Skin epidermis (tissue), 12 donors: Measurements from ENCODE around the gene IL12B.

Experiments
- H3K27ac ChIP-seq, 21 experiments: fragments of 200-600 bp; sonication (generic) in 11 of 21; one replicate each; pipeline ENCODE4 v1.5.0; 2020; ENCODE audit warnings: mild to moderate bottlenecking in 3 of 21, inconsistent platforms in 2 of 21, moderate library complexity in 2 of 21
- H3K4me3 ChIP-seq, 7 experiments: fragments of 200-600 bp; sonication (generic) in 2 of 7; one replicate each; pipeline ENCODE4 v1.5.0; 2020; ENCODE audit warnings: inconsistent platforms in 2 of 7, mild to moderate bottlenecking in 2 of 7, moderate library complexity in 1 of 7

The IL12B gene

DNA sequence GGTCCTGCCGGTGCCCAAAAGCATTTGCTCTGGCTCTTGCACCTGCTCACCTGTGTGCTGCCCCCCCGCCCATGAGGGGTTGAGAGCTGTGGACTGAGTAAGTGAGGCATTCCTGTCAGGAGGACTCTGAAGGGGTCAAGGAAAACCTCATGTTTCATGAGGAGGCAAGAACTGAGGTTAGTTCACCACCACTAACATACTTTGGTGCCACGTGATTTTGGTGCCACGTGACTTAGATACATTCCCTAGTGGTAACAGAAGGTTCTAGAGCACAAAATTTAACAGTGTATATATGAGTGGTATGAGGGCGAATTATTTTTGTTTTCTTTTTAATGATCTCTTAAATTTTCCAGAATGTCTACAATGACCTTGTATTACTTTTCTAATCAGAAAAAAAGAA lies 6.3 kb upstream of the IL12B start:
- Histone ChIP-seq H3K27ac (no peak overlapping the region), H3K4me3 (no peak overlapping the region)

DNA sequence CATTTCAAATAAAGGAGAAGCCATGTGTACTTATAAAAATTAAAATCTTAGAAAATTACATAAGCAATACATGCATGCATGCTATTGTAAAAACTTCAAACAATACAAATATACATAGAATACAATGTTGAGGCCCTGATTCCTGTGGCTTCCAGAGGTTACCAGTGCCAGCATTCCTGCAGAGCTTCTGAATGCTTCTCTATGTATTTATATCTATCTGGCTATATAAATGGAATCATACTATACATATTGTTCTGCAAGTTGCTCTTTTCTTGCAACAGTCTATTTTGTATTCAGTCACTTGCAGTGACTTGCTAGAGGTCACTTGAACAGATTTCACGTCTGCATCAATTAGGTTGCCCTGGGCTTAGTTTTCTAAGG lies 3.2 kb upstream of the IL12B start:
- no peak overlapping the region for H3K27ac ChIP-seq
- no peak overlapping the region for H3K4me3 ChIP-seq

DNA sequence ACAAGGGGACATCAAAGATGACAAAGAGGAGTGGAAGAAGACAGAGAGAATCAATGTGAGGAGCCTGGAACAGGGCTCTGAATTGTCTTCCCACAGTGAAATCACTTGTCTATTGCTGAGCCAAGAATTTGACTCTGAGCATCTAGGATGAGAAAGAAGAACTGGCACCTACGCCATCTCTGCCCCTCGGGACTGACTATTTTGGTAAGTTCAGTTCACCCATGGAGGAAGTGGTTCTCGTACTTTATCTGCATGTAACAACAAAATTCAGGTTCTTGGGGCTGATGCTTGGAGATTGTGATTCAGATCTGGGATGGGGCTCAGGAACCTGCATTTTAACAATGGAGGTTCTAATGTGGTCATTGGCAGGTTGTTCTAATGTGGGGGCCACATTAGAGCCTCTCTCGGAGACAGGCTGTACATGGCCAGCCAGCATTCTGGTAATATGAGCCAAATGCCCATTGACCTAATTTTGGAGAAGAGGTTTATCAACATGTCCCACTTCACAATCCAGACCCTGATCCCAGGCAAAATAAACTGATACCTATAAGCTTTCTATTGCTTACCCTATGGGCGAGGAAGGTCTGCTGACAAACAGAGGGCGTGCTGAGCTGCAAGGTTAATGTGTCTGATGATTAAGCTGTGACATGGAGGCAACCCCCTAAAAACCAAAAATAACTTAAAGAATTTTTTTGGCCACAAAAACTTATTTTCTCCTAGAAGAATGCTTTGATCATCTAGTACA lies 2.7 kb upstream of the IL12B start:
- H3K4me3 ChIP-seq: no peak overlapping the region
- no peak overlapping the region for H3K27ac ChIP-seq

- H3K4me3 ChIP-seq: peak overlapping the region; percentile 24 to 42 (median 29)
- peak overlapping the region in 11 of 21 experiments; percentile 11 to 68 (median 37) for H3K27ac ChIP-seq
Measured at GRCh38 chr5:159331093-159331973, 1.0 kb upstream of the IL12B start.

- Histone ChIP-seq H3K4me3 (no peak overlapping the region), H3K27ac (peak overlapping the region in 1 of 21 experiments; percentile 2)
Measured at GRCh38 chr5:159324986-159325385, 5.3 kb downstream of the IL12B start.

- no peak overlapping the region for H3K27ac ChIP-seq
- H3K4me3 ChIP-seq: no peak overlapping the region
Measured at GRCh38 chr5:159324102-159324755, 6.1 kb downstream of the IL12B start.

GRCh38 chr5:159322180-159322579 lies 8.1 kb downstream of the IL12B start:
- Histone ChIP-seq H3K4me3 (no peak overlapping the region), H3K27ac (no peak overlapping the region)

- H3K4me3 ChIP-seq: no peak overlapping the region
- no peak overlapping the region for H3K27ac ChIP-seq
Measured at GRCh38 chr5:159319832-159320231, 10.5 kb downstream of the IL12B start.

- Histone ChIP-seq H3K27ac (no peak overlapping the region), H3K4me3 (no peak overlapping the region)
Measured at GRCh38 chr5:159319363-159319762, 10.9 kb downstream of the IL12B start.

DNA sequence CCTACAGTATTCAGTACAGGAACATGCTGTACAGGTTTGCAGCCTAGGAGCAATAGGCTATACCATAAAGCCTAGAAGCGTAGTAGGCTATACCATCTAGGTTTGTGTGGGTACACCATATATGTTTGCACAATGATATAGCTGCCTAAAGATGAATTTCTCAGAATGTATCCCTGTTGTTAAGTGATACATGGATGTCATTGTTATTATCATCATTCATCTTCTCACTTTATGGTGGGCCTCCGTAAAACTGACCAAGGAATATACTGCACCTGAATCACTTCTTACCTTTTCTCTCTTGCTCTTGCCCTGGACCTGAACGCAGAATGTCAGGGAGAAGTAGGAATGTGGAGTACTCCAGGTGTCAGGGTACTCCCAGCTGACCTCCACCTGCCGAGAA lies 11.8 kb downstream of the IL12B start:
- Histone ChIP-seq H3K27ac (no peak overlapping the region), H3K4me3 (no peak overlapping the region)

GRCh38 chr5:159317849-159318248 lies 12.4 kb downstream of the IL12B start:
- Histone ChIP-seq H3K27ac (no peak overlapping the region), H3K4me3 (no peak overlapping the region)

DNA sequence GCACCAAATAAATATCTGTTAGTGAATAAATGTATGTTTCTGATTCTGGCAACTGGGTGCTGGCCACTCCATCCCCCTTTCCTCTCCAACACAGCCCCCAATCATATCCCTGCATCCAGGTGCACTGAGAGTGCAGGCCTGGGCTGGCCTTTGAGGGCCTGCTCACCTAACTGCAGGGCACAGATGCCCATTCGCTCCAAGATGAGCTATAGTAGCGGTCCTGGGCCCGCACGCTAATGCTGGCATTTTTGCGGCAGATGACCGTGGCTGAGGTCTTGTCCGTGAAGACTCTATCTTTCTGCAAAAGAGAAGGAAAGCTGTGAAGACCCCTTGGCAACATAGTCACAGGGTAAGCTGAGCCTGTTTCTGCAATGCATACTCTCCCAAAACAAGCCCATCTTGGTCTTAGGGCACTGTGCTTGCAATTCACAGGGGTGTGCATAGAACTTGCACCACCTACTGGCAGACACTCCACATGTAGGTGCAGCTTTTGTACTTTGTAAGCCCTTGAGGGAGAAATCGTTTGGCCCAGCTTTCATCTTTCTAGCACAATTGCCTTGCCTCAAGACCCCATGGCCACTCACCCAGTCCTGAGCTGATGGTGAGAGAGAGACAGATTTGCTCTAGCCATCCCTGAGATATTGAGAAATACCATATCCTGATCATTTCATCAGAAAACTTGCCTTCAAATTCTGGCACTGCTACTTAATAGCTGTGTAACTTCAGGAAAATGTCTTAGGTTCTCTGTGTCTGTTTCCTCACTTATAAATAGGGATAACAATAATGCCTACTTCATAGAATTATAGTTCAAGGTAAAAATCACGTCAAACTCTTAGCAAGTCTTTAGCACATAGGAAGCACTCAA lies 13.5 kb downstream of the IL12B start:
- no peak overlapping the region for H3K4me3 ChIP-seq
- no peak overlapping the region for H3K27ac ChIP-seq

DNA sequence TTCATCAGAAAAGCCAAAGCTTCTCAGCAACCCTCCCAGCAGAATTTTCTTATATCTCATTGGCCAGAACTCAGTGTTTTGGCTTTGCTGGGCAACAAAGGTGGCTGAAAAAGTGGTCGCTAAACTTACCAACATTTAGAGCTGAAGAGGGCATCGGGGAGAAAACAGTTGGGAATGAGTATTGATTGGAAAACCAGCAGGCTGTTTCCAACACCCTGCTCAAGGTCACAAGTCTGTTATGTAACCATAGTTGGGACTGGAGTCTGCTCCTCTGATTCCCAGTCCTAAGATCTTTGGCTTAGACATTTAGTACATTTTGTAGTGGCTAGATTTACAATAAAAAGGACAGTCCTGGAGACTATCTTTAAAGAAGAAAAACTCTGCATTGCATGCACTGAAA lies 17.1 kb downstream of the IL12B start:
- Histone ChIP-seq H3K27ac (no peak overlapping the region), H3K4me3 (no peak overlapping the region)

GRCh38 chr5:159311063-159311462 lies 19.2 kb downstream of the IL12B start:
- Histone ChIP-seq H3K4me3 (peak overlapping the region in 1 of 7 experiments; percentile 23), H3K27ac (no peak overlapping the region)

- Histone ChIP-seq H3K4me3 (peak overlapping the region in 2 of 7 experiments; percentile 1 to 23), H3K27ac (peak overlapping the region in 1 of 21 experiments; percentile 8)
Measured at GRCh38 chr5:159310511-159310910, 19.8 kb downstream of the IL12B start.

DNA sequence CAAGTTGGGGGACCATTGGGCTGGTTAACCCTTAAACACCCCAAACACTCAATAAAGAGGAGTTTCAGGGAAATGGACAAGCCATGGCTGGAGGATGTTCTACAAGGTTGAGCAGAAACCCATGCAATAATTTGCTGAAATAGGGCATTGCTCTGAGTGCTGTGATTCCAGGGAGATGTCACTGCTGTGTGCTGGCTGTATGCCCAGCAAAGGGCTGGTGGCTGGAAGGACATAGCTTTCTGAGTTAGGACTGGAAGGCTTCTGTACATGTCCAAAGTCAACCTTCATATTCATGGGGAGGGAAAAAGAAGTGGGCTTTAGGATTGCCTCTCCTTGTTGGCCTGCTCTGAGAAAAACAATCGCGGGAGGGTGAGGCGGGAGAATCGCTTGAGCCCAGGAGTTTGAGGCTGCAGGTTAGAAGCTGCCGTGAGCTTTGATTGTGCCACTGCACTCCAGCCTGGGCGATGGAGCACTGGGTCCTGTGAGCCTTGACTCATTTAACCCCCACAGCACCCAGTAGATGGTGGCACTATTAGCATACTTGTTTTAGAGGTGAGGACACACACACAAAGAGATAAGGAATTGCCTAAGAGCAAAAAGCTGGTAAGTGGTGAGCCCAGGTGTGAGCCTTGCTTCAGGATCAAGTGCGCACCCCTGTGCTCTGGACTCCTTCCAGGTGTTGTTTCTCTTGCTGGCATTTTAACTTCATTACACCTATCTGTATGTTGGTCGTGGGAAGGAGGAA lies 20.4 kb downstream of the IL12B start:
- peak overlapping the region in 1 of 21 experiments; percentile 8 for H3K27ac ChIP-seq
- no peak overlapping the region for H3K4me3 ChIP-seq

- Histone ChIP-seq H3K27ac (no peak overlapping the region), H3K4me3 (no peak overlapping the region)
Measured at GRCh38 chr5:159304961-159305595, 25.2 kb downstream of the IL12B start.

DNA sequence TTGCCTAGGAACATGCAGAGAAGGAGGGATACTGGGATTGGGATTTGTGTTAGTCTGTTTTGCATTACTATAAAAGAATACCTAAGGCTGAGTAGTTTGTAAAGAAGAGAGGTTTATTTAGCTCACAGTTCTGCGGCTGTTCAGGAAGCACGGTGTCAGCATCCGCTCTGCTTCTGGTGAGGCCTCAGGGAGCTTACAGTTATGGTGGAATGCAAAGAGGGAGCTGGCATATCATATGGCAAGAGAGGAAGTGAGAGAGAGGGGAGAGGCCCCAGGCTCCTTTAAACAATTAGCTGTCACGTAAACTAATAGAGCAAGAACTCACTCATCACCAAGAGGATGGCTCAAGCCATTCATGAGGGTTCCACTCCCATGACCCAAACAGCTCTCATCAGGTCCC lies 27.0 kb downstream of the IL12B start:
- Histone ChIP-seq H3K27ac (no peak overlapping the region), H3K4me3 (no peak overlapping the region)
